GM12878 (cell line): Measurements from ENCODE around the gene S1PR1. TPM values are rescaled to one million over a fixed set of nuclear protein-coding genes. Genes with fewer than 3 reads are reported as not detected.

ENCODE experiments used
- ATAC-seq: fragments of 200-7000 bp; cut with Tn5 transposase; 3 replicates; pipeline ENCODE4 v1.9.1; 2020; ENCODE audit warnings: mild to moderate bottlenecking, moderate library complexity
- BruUV-seq: library from RNA; stranded (reverse); fragments of 400-500 nt; replicated peaks from 2 replicates; lab custom pipeline; 2021; lab: Mats Ljungman, UMichigan
- CTCF ChIA-PET: fragments of 300-600 bp; sonication (Branson Sonifier 250); formaldehyde crosslinking; extraction: SDS; loops from one replicate; lab custom pipeline; 2021; ENCODE audit warnings: inconsistent platforms; lab: Yijun Ruan, JAX
- POLR2A ChIA-PET: fragments of 350-600 bp; formaldehyde crosslinking; extraction: SDS; loops from one replicate; lab custom pipeline; 2021; ENCODE audit warnings: inconsistent platforms; lab: Charles Lee
- RAD21 ChIA-PET: fragments of 300-600 bp; sonication (Branson Sonifier 250); formaldehyde crosslinking; loops from one replicate; lab custom pipeline; 2023; ENCODE audit warnings: antibody characterized with exemption; ENCODE audit not compliant: unreplicated experiment; lab: Charles Lee
- SMC1A ChIA-PET: fragments of 300-600 bp; sonication (Branson Sonifier 250); formaldehyde crosslinking; loops from one replicate; lab custom pipeline; 2023; ENCODE audit not compliant: unreplicated experiment, uncharacterized antibody; lab: Charles Lee
- DNase-seq: peaks from one replicate; pipeline ENCODE4 v3.0.0-alpha.2; 2011; ENCODE audit warnings: low read depth, low spot score
- FAIRE-seq: peaks from 3 replicates; lab custom pipeline; 2011; peaks lifted over from hg19 to GRCh38; lab: Jason Lieb, UNC
- H2AFZ ChIP-seq: 2 replicates; pipeline ENCODE4 v1.6.0; 2011; ENCODE audit warnings: low read depth, low read length, control low read depth; ENCODE audit not compliant: control insufficient read depth
- H3K27ac ChIP-seq: 2 replicates; pipeline ENCODE4 v1.5.1; 2011; ENCODE audit warnings: control low read depth; ENCODE audit not compliant: control insufficient read depth, insufficient read depth
- H3K27me3 ChIP-seq, 2 experiments: replicated peaks in 1 of 2; 2 replicates each; pipeline versions ENCODE4 v1.6.0 to v1.6.1; 2011; ENCODE audit warnings: low read length in 1 of 2; ENCODE audit not compliant: control insufficient read depth in 2 of 2, insufficient read depth in 2 of 2
- H3K36me3 ChIP-seq, 2 experiments: 2 replicates each; pipeline ENCODE4 v1.5.1; 2011; ENCODE audit warnings: low read length in 1 of 2; ENCODE audit not compliant: control insufficient read depth in 2 of 2, insufficient read depth in 2 of 2
- H3K4me1 ChIP-seq: 2 replicates; pipeline ENCODE4 v1.6.1; 2011; ENCODE audit warnings: mild to moderate bottlenecking, low read length, moderate library complexity, mixed read lengths; ENCODE audit not compliant: control insufficient read depth, insufficient read depth
- H3K4me2 ChIP-seq: 2 replicates; pipeline ENCODE4 v1.6.0; 2011; ENCODE audit warnings: control low read depth; ENCODE audit not compliant: control insufficient read depth, insufficient read depth
- H3K4me3 ChIP-seq: fragments of 200-600 bp; sonication (generic); 2 replicates; pipeline ENCODE4 v1.5.1; 2016
- H3K79me2 ChIP-seq: 2 replicates; pipeline ENCODE4 v1.6.0; 2011; ENCODE audit warnings: low read length; ENCODE audit not compliant: control insufficient read depth, insufficient read depth
- H3K9ac ChIP-seq: 2 replicates; pipeline ENCODE4 v1.8.0; 2011; ENCODE audit warnings: low read length, control low read depth, mixed read lengths; ENCODE audit not compliant: control insufficient read depth, insufficient read depth
- H3K9me3 ChIP-seq: replicated peaks from 3 replicates; pipeline ENCODE4 v1.5.1; 2011; ENCODE audit warnings: mild to moderate bottlenecking, low read length; ENCODE audit not compliant: control insufficient read depth, insufficient read depth
- H4K20me1 ChIP-seq: 2 replicates; pipeline ENCODE4 v1.6.0; 2011; ENCODE audit not compliant: control insufficient read depth, insufficient read depth
- CBFB ChIP-seq: IDR thresholded peaks from 2 replicates; pipeline ENCODE4 v1.6.1; 2016; ENCODE audit warnings: antibody characterized with exemption, low read depth
- POLR2AphosphoS2 ChIP-seq: IDR thresholded peaks from 2 replicates; pipeline ENCODE4 v1.6.1; 2011; ENCODE audit warnings: low read depth, mild to moderate bottlenecking, low read length, improper control_type of control experiment, moderate library complexity
- RCOR1 ChIP-seq: conservative IDR thresholded peaks from 2 replicates; pipeline ENCODE4 v1.6.1; 2012; ENCODE audit warnings: low read depth, low read length, improper control_type of control experiment
- ZBTB11 ChIP-seq: fragments of 450-650 bp; formaldehyde crosslinking; IDR thresholded peaks from 2 replicates; pipeline ENCODE4 v1.5.0; 2022; ENCODE audit warnings: mild to moderate bottlenecking, missing genetic modification characterization
- ZNF207 ChIP-seq: fragments of 450-650 bp; IDR thresholded peaks from 2 replicates; pipeline ENCODE4 v1.6.1; 2014; ENCODE audit warnings: antibody characterized with exemption, mild to moderate bottlenecking, borderline replicate concordance
- ZNF24 ChIP-seq: fragments of 450-650 bp; IDR thresholded peaks from 2 replicates; pipeline ENCODE4 v1.6.1; 2017; ENCODE audit warnings: antibody characterized with exemption, mild to moderate bottlenecking
- WGBS: methylation state at CpG from one replicate; pipeline ENCODE4 v1.1.6; 2016; ENCODE audit warnings: low lambda C conversion rate; ENCODE audit not compliant: insufficient replicate concordance, insufficient coverage; ENCODE audit errors: missing lambda C conversion rate; 5-methylcytosine and 5-hydroxymethylcytosine counted together
- in situ Hi-C: fragments of 300-500 bp; cut with MboI; formaldehyde crosslinking; loops from 9 replicates; pipeline ENCODE4 v1.14.3; 2018; ENCODE audit warnings: mixed read lengths
- intact Hi-C: fragments of 100-400 bp; cut with micrococcal nuclease; formaldehyde crosslinking; loops from one replicate; pipeline ENCODE4 v1.14.2; 2022; ENCODE audit not compliant: unreplicated experiment
- polyA plus RNA-seq, 11 experiments: library from polyadenylated mRNA; depleted of rRNA in 4 of 11; unstranded in 6 of 11; stranded (reverse) in 5 of 11; fragments of >200 nt; fragmentation: Nextera tagmentation in 4 of 11; fragmentation: Illumina TruSeq in 1 of 11; extraction: Ambion mirVana in 4 of 11; extraction: Trizol in 1 of 11; gene quantifications; 1 replicate in 1 of 11; 2 replicates in 10 of 11; pipeline versions ENCODE4 v1.2.1 to v1.2.3, GENCODE V29; 2011 to 2016; ENCODE audit warnings: inconsistent platforms in 2 of 11, missing spikeins in 2 of 11, low read depth in 1 of 11
- total RNA-seq, 4 experiments: library from RNA; depleted of rRNA in 3 of 4; stranded (reverse); fragments of >200 nt in 3 of 4; fragmentation: Illumina TruSeq in 1 of 4; extraction: Trizol in 1 of 4; gene quantifications; 2 replicates each; pipeline versions ENCODE4 v1.2.1 to v1.2.3, GENCODE V29; 2013 to 2021

Gene S1PR1
- total and polyA plus RNA-seq, 10 of the 15 experiments (the other 5 are each of a cell fraction or from before 2014, with no cell fraction given), result 3.8 to 59.4 (median 30.7) TPM

- TF ChIP-seq CBFB (no peak), POLR2AphosphoS2 (no peak)
- no peaks in the 10 kb centered on the region for H3K4me1 ChIP-seq
- H3K36me3 ChIP-seq, result no peaks in the 10 kb centered on the region
- no TSS peak for BruUV-seq
- DNase-seq (no peak), ATAC-seq (no peak), FAIRE-seq (no peak)
- H3K27me3 ChIP-seq, result no peaks in the 10 kb centered on the region; a peak in 1 of 4 replicates
- H3K4me2 ChIP-seq, result no peak overlapping the region
- no peak overlapping the region for H3K9ac ChIP-seq
- WGBS, result 45% methylated on average over 1 of the region's 1 CpG
- SMC1A ChIA-PET, result interaction anchor here (0.6 to 2.6 kb wide), 9 partner anchors 8 to 1845 kb away, joined by 3 to 12 read pairs (median 3); no protein-coding TSS in a partner anchor
- no peaks in the 10 kb centered on the region for H3K79me2 ChIP-seq
- H4K20me1 ChIP-seq, result no peaks in the 10 kb centered on the region
- H3K9me3 ChIP-seq, result no peaks in the 10 kb centered on the region
- H2AFZ ChIP-seq, result no peak overlapping the region
- CTCF ChIA-PET, result interaction anchor here (1.2 to 4.2 kb wide), 4 partner anchors 9 to 358 kb away, joined by 3 to 44 read pairs (median 4); no protein-coding TSS in a partner anchor
- H3K27ac ChIP-seq, result no peak overlapping the region
- no peak overlapping the region for H3K4me3 ChIP-seq
- intact Hi-C loops, result no loop called here
- in situ Hi-C loops, result no loop called here
- RAD21 ChIA-PET, result interaction anchor here (1.1 to 1.4 kb wide), 2 partner anchors 8 to 11 kb away, joined by 4 to 5 read pairs; no protein-coding TSS in a partner anchor
- POLR2A ChIA-PET, result interaction anchor here (0.9 to 1.4 kb wide), 2 partner anchors 10 to 77 kb away, joined by 3 to 4 read pairs; no protein-coding TSS in a partner anchor
These were observed 43.3 kb downstream of the S1PR1 start for GRCh38 chr1:101280049-101280592.

GRCh38 chr1:101280942-101281654, 44.3 kb downstream of the S1PR1 start:
- no peaks in the 10 kb centered on the region for H4K20me1 ChIP-seq
- H3K79me2 ChIP-seq, result no peaks in the 10 kb centered on the region
- H3K9me3 ChIP-seq, result no peaks in the 10 kb centered on the region
- no TSS peak for BruUV-seq
- H3K4me1 ChIP-seq, result no peaks in the 10 kb centered on the region
- no peak overlapping the region for H3K4me2 ChIP-seq
- no peaks in the 10 kb centered on the region; a peak in 1 of 4 replicates for H3K27me3 ChIP-seq
- intact Hi-C loops, result no loop called here
- H3K27ac ChIP-seq, result no peak overlapping the region
- ChIA-PET CTCF (interaction anchor here (1.1 to 4.2 kb wide), 3 partner anchors 8 to 359 kb away, joined by 3 to 44 read pairs (median 3); no protein-coding TSS in a partner anchor), SMC1A (interaction anchor here (0.9 to 2.4 kb wide), 6 partner anchors 10 to 364 kb away, joined by 3 to 9 read pairs (median 3); no protein-coding TSS in a partner anchor), POLR2A (no interaction called here), RAD21 (no interaction called here)
- WGBS, result 91% methylated on average over 4 of the region's 4 CpGs
- ATAC-seq, result no peak
- no peak overlapping the region for H3K4me3 ChIP-seq
- H2AFZ ChIP-seq, result no peak overlapping the region
- DNase-seq, result no peak
- FAIRE-seq, result no peak
- no peak overlapping the region for H3K9ac ChIP-seq
- no peaks in the 10 kb centered on the region for H3K36me3 ChIP-seq
- in situ Hi-C loops, result no loop called here
- TF ChIP-seq ZNF24 (no peak), ZBTB11 (CRISPR knock-in tag) (no peak), ZNF207 (no peak), RCOR1 (no peak)
